ENCODE measurements around the gene RIOK1.
"Not testable (repeated sequence)": the region's sequence is repeated elsewhere in the genome, so short reads cannot be mapped to it uniquely, and the experiment has no call there.

Gene RIOK1

DNA sequence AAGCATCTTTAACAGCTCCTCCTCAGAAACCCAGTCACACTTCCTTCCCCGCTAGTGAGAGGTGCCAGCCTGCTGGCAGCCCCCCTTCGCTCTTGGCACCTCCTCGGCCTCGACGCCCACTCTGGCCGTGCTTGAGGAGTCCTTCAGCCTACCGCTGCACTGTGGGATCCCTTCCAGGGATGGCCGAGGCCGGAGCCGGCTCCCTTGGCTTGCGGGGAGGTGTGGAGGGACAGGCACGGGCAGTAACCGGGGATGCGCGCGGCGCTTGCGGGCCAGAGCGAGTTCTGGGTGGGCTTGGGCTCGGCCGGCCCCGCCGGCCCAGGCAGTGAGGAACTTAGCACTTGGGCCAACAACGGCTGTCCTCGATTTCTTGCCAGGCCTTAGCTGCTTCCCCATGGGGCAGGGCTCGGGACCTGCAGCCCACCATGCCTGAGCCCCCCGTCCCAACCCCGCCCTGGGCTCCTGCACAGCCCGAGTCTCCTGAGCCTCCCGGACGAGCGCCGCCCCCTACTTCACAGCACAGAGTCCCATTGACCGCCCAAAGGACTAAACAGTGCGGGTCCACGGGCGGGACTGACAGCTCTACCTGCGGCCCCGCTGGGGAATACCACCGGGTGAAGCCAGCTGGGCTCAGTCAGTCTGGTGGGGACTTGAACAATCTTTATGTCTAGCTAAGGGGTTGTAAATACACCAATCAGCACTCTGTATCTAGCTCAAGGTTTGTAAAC lies 51.6 kb downstream of the RIOK1 start:
- no peak for DNase-seq (ENCODE audit: low spot score)

GRCh38 chr6:7442467-7442866 lies 52.9 kb downstream of the RIOK1 start:
- no peak for DNase-seq (ENCODE audit: low spot score)

DNA sequence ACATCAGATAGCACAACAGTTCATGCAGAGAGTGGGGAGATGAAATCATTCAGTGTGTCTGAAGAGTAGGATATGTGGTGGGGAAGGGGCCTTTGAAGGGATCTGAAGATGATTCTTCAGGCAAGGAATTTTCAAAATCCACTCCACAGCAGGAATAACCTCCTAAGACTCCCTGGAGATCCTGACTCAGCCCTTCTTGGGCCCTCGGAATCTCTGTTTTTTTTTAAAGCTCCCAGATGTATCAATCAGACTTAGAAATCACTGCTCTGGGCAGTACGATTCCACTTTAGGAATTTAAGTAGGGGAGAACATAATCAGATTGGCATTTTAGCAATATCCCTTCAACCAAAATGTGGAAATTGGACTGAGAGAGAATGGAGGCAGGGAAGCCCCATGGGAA lies 55.5 kb downstream of the RIOK1 start:
- DNase-seq (ENCODE audit: low spot score) = no peak

DNA sequence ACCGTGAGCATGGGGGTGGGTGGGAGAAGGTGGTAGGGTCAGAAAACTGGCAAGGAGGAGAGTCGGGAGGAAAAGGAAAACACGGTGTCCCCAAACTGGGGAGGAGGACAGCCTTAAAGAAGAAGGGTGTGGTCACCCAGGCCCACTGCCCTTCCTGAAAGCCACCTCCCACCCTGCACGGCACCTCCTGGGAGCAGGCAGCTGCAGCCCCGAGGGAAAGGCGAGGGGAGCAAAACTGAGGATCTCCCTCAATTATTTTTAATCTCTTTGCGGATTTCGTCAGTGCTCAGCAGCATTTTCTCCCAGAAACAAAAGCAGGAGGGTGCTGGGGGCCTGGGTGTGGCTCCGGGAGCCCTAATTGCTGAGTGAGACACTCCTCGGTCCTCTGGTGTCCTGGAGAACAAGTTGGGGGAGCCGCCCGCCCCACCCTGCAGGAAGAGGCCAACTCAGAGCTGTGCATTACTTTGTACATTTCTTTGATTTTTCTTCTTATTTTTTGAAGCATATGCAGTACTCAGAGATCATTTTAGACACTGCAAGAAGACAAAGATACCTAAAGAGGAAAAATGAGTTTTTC lies 56.4 kb downstream of the RIOK1 start:
- no peak for DNase-seq (ENCODE audit: low spot score)

- no peak for DNase-seq (ENCODE audit: low spot score)
These were observed 57.2 kb downstream of the RIOK1 start for GRCh38 chr6:7446619-7447325.

- no peak for DNase-seq (ENCODE audit: low spot score)
These were observed 58.6 kb downstream of the RIOK1 start for GRCh38 chr6:7448232-7448631.

- DNase-seq (ENCODE audit: low spot score) = no peak
These were observed 59.4 kb downstream of the RIOK1 start for GRCh38 chr6:7449018-7449417.

- no peak for DNase-seq (ENCODE audit: low spot score)
These were observed 61.7 kb downstream of the RIOK1 start for GRCh38 chr6:7451326-7451725.

- no peak for DNase-seq (ENCODE audit: low spot score)
These were observed 63.3 kb downstream of the RIOK1 start for GRCh38 chr6:7452898-7453297.

GRCh38 chr6:7454696-7455358 lies 65.2 kb downstream of the RIOK1 start:
- no peak for DNase-seq (ENCODE audit: low spot score)

DNA sequence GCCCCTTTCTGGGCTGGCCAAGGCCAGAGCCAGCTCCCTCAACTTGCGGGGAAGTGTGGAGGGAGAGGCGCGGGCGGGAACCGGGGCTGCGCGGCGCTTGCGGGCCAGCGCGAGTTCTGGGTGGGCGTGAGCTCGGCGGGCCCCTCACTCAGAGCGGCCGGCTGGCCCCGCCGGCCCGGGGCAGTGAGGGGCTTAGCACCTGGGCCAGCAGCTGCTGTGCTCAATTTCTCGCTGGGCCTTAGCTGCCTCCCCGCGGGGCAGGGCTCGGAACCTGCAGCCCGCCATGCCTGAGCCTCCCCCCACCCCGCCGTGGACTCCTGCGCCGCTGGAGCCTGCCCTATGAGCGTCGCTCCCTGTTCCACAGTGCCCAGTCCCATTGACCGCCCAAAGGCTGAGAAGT lies 66.7 kb downstream of the RIOK1 start:
- DNase-seq (ENCODE audit: low spot score) = not testable (repeated sequence)

DNA sequence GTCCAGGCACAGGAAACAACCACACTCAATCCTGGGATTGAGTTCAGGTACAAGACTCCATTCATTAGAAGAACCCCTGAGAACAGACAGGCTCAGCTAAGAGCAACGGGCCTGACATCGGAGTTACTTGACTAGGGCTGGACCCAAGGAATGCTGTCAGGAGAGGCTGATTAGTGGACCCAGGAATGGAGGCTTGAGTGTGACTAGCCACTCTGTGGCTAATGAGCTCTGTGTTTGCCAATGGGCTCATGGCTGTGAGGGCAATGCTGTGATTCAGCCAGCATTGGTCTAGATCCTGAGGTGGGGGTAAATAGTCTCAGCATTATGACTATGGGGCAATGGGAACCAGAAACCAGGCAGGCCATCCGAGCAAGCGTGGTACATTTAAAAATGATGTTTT lies 71.8 kb downstream of the RIOK1 start:
- no peak for DNase-seq (ENCODE audit: low spot score)

GRCh38 chr6:7463785-7464184 lies 74.2 kb downstream of the RIOK1 start:
- no peak for DNase-seq (ENCODE audit: low spot score)

DNA sequence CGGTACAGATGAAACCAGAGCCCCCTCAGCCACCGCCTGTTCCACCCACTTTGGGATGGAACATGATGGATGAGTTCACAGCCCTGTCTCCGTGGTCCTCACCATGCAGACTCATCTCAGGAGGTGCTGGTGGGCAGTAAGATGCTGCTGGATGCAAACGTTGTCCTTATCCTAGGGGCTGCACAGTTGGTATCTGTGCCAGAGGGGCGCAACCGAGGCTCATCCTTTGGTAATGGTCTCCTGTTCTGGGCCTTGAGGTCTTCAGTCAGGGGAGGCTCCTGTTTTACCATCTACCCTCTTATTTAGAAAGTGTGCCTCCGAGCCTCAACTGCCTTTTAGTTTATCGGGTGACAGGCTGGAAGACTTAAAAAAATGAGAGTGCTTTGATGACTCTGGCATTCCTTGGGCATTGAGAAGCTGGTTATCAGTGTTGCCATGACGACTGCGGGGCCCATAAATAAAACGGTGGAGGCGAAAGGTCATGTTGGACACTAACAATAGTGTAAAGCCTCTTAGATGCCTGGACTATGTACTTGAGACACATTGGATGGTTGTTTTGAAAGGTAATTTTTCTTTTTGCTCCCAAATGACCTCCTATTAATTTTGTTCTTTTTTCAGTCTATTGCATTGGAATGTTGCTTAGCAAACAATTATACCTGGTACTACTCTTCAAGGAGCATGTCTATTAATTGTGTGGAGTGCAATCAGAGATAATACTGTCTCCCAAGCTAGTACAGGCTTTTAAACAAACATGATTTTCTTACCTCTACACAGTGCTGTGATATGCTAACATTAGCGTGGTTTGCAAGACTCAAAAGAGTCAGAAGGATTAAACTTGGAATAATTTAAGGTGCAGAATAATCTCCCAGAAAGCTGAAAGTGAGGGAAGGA lies 77.6 kb downstream of the RIOK1 start:
- no peak for DNase-seq (ENCODE audit: low spot score)

Data from CD4-positive, alpha-beta T cell treated with Interleukin-15 for 4 hours (primary cell).